Psoas muscle (tissue), 8 donors: ENCODE measurements around the gene MAMSTR. TPM values are rescaled to one million over a fixed set of nuclear protein-coding genes. Genes with fewer than 3 reads are reported as not detected.
"Not testable (repeated sequence)": the region's sequence is repeated elsewhere in the genome, so short reads cannot be mapped to it uniquely, and the experiment has no call there.

Experiments used
- ATAC-seq, 4 donors: fragments of 200-7000 bp; cut with Tn5 transposase; one replicate each; pipeline ENCODE4 v1.9.1; 2020; ENCODE audit warnings: moderate library complexity in 3 of 4, mild to moderate bottlenecking in 2 of 4
- DNase-seq, 2 donors: peaks; one replicate each; pipeline ENCODE4 v3.0.0-alpha.2; 2020
- H3K27ac ChIP-seq: fragments of 200-600 bp; one replicate; pipeline ENCODE4 v1.8.0; 2022
- H3K27me3 ChIP-seq, 3 donors: fragments of 200-600 bp in 1 of 3; one replicate each; pipeline versions ENCODE4 v1.6.1 to v1.8.0; 2013 to 2022; ENCODE audit warnings: low read length in 2 of 3, mild to moderate bottlenecking in 2 of 3, moderate library complexity in 1 of 3; ENCODE audit not compliant: insufficient read depth in 3 of 3
- H3K36me3 ChIP-seq, 2 donors: fragments of 200-600 bp in 1 of 2; one replicate each; pipeline versions ENCODE4 v1.6.1 to v1.8.0; 2013 to 2022; ENCODE audit warnings: low read depth in 1 of 2, mild to moderate bottlenecking in 1 of 2, moderate library complexity in 1 of 2; ENCODE audit not compliant: insufficient read depth in 1 of 2
- H3K4me1 ChIP-seq: fragments of 200-600 bp; one replicate; pipeline ENCODE4 v1.8.0; 2022
- H3K4me3 ChIP-seq: fragments of 200-600 bp; one replicate; pipeline ENCODE4 v1.8.0; 2022; ENCODE audit warnings: mild to moderate bottlenecking
- H3K9me3 ChIP-seq: fragments of 200-600 bp; one replicate; pipeline ENCODE4 v1.8.0; 2022
- CTCF ChIP-seq: fragments of 200-600 bp; IDR thresholded peaks from one replicate; pipeline ENCODE4 v1.8.0; 2022; ENCODE audit warnings: antibody characterized with exemption
- WGBS, 3 donors: extraction: QIAGEN DNeasy Blood & Tissue Kit; methylation state at CpG; one replicate each; pipeline versions ENCODE4 v1.1.6 to v1.1.7; 2013; 5-methylcytosine and 5-hydroxymethylcytosine counted together
- intact Hi-C, 2 donors: fragments of 100-400 bp; cut with DNase I; formaldehyde crosslinking; loops; one replicate each; pipeline versions ENCODE4 v1.11.0 to v1.14.2; 2022
- polyA plus RNA-seq, 3 donors: library from polyadenylated mRNA; stranded (reverse); fragments of 200-250 nt; gene quantifications; one replicate each; pipeline ENCODE4 v1.2.3, GENCODE V29; 2013
- total RNA-seq, 4 donors: library from RNA; stranded (reverse); fragmentation: NEBNext Ultra II Directional in 2 of 4; extraction: Animal tissue kit (Norgen Biotek cat#: 25700) in 2 of 4; gene quantifications; one replicate each; pipeline versions ENCODE4 v1.2.1 to v1.2.4, GENCODE V29; 2021 to 2023
- donor health status: healthy with polysubstance abuse.
- donor health status: DM: no; HTN: no; CAD: no; lungs with moderate emphysema.
- donor health status: Bipolar disorder and iron deficiency.
- donor health status: healthy.
- donor health status: DM: yes; HTN: yes; CAD: no.
- donor health status: DM: no; HTN: no; CAD: no.
- donor health status: DM: no; HTN: no; CAD: no.
- donor health status: DM: yes; HTN: yes; CAD: no.

Gene MAMSTR
- total and polyA plus RNA-seq, 7 donors, result 3.1 to 50.9 (median 10.5) TPM

GRCh38 chr19:48722196-48722708, 2.7 kb upstream of the MAMSTR start:
- peaks cover 9% of the 10 kb centered on the region for H3K4me1 ChIP-seq
- H3K36me3 ChIP-seq, result no peaks in the 10 kb centered on the region
- H3K27ac ChIP-seq, result no peak overlapping the region
- no peak overlapping the region for H3K4me3 ChIP-seq
- ATAC-seq (no peak), DNase-seq (no peak)
- WGBS, 3 donors, result 79 to 84% (median 82%) methylated on average over 11 of the region's 11 CpGs
- intact Hi-C loops, result no loop called here
- TF ChIP-seq CTCF, result no peak
- H3K9me3 ChIP-seq, result no peaks in the 10 kb centered on the region
- no peaks in the 10 kb centered on the region for H3K27me3 ChIP-seq

- no peaks in the 10 kb centered on the region for H3K36me3 ChIP-seq
- peak; percentile 81 to 89 (median 86) for ATAC-seq
- 14 to 17% (median 14%) methylated on average over 42 of the region's 42 CpGs for WGBS, 3 donors
- TF ChIP-seq CTCF, result no peak
- peak; percentile 98 to 100 for DNase-seq
- no peaks in the 10 kb centered on the region for H3K9me3 ChIP-seq
- peaks cover 20% of the 10 kb centered on the region for H3K4me1 ChIP-seq
- H3K27ac ChIP-seq, result peak overlapping the region; percentile 91
- no peaks in the 10 kb centered on the region for H3K27me3 ChIP-seq
- peak overlapping the region; percentile 78 for H3K4me3 ChIP-seq
- intact Hi-C loops, result no loop called here
Measured at GRCh38 chr19:48720613-48721296, 1.2 kb upstream of the MAMSTR start.

- no peak for TF ChIP-seq CTCF
- no peaks in the 10 kb centered on the region for H3K27me3 ChIP-seq
- peaks cover 26% of the 10 kb centered on the region for H3K4me1 ChIP-seq
- H3K36me3 ChIP-seq, result no peaks in the 10 kb centered on the region
- peak overlapping the region; percentile 91 for H3K27ac ChIP-seq
- intact Hi-C loops, result no loop called here
- WGBS, 3 donors, result 10 to 14% (median 13%) methylated on average over 12 of the region's 12 CpGs
- ATAC-seq, result peak; percentile 68 to 78 (median 70)
- H3K4me3 ChIP-seq, result peak overlapping the region; percentile 78
- DNase-seq, result peak; percentile 51 to 84
- no peaks in the 10 kb centered on the region for H3K9me3 ChIP-seq
Measured at GRCh38 chr19:48720251-48720612, 707 bp upstream of the MAMSTR start.

GRCh38 chr19:48718711-48719231, 754 bp downstream of the MAMSTR start:
- no peaks in the 10 kb centered on the region for H3K9me3 ChIP-seq
- no peak for TF ChIP-seq CTCF
- intact Hi-C loops, result loop anchor here (2.0 to 5.0 kb wide), 2 partner anchors 41 to 80 kb away; no protein-coding TSS in a partner anchor
- no peak for ATAC-seq
- peak overlapping the region; percentile 91 for H3K27ac ChIP-seq
- peaks cover 0 to under 1% of the 10 kb centered on the region in 2 donors for H3K36me3 ChIP-seq
- H3K27me3 ChIP-seq, result no peaks in the 10 kb centered on the region
- 13 to 14% (median 13%) methylated on average over 15 of the region's 15 CpGs for WGBS, 3 donors
- peak in 1 of 2 donors; percentile 69 for DNase-seq
- H3K4me3 ChIP-seq, result peak overlapping the region; percentile 78
- H3K4me1 ChIP-seq, result peaks cover 30% of the 10 kb centered on the region

- peak overlapping the region; percentile 91 for H3K27ac ChIP-seq
Measured at GRCh38 chr19:48718106-48718505, 1.4 kb downstream of the MAMSTR start.

More at GRCh38 chr19:48718106-48718505, 1.4 kb downstream of the MAMSTR start:
- H3K4me1 ChIP-seq, result peaks cover 33% of the 10 kb centered on the region
- not testable (repeated sequence) for H3K27me3 ChIP-seq, ATAC-seq, H3K36me3 ChIP-seq, DNase-seq, H3K9me3 ChIP-seq
- peak overlapping the region; percentile 78 for H3K4me3 ChIP-seq
- WGBS, 3 donors, result 71 to 81% (median 77%) methylated on average over 13 of the region's 13 CpGs
- intact Hi-C loops, result loop anchor here (2.0 to 5.0 kb wide), 2 partner anchors 41 to 79 kb away; no protein-coding TSS in a partner anchor
